ENCODE measurements around the gene BRMS1. TPM values are rescaled to one million over a fixed set of nuclear protein-coding genes. Genes with fewer than 3 reads are reported as not detected.
"Not testable (repeated sequence)": the region's sequence is repeated elsewhere in the genome, so short reads cannot be mapped to it uniquely, and the experiment has no call there.

Gene BRMS1
- total RNA-seq, 3 donors from 2014 or later: 35.9 to 47.6 (median 39.3) TPM

DNA sequence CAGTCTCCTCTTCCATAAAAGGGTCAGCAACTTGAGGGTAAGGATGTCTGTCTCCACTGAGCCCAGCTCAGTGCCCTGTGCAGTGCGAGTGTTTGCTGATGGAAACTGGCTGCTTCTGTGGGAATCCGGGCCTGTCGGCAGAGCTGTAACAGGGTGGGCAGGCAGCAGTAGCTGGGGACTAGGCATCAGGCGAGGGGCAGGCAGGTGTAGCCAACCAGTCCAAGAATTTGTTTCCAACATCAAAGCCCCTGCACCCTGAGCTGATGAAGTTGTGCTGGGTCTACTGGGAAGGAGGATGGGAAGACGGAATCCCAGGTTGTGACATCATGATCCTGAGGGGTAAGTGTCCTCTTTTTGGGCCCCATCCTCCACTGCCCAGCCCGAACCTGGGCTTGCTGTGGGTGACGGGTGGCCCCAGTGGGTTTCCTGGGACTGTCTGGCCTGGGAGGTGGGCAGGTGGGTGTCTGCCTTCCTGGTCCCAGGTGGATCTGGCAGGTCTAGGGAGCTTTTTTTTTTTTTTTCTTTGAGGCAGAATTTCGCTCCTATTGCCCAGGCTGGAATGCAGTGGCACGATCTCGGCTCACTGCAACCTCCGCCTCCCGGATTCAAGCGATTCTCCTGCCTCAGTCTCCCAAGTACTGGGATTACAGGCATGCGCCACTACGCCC is 15.6 kb upstream of the BRMS1 start:
- no peaks in the 10 kb centered on the region for H3K4me1 ChIP-seq (ENCODE audit: low read depth)
- H3K4me3 ChIP-seq: no peak overlapping the region
- intact Hi-C loops (cut with DNase I, micrococcal nuclease): no loop called here
- no peaks in the 10 kb centered on the region for H3K36me3 ChIP-seq (ENCODE audit: low read depth)
- peak in 1 of 3 donors; percentile 14 for DNase-seq
- no peak for ATAC-seq
- no peaks in the 10 kb centered on the region for H3K9me3 ChIP-seq
- TF ChIP-seq, protein P1, sequence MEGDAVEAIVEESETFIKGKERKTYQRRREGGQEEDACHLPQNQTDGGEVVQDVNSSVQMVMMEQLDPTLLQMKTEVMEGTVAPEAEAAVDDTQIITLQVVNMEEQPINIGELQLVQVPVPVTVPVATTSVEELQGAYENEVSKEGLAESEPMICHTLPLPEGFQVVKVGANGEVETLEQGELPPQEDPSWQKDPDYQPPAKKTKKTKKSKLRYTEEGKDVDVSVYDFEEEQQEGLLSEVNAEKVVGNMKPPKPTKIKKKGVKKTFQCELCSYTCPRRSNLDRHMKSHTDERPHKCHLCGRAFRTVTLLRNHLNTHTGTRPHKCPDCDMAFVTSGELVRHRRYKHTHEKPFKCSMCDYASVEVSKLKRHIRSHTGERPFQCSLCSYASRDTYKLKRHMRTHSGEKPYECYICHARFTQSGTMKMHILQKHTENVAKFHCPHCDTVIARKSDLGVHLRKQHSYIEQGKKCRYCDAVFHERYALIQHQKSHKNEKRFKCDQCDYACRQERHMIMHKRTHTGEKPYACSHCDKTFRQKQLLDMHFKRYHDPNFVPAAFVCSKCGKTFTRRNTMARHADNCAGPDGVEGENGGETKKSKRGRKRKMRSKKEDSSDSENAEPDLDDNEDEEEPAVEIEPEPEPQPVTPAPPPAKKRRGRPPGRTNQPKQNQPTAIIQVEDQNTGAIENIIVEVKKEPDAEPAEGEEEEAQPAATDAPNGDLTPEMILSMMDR (IDR thresholded peaks at IDR 0.05): no peak

GRCh38 chr11:66359662-66360087 is 14.8 kb upstream of the BRMS1 start:
- Histone ChIP-seq H3K4me1 (ENCODE audit: low read depth) (no peaks in the 10 kb centered on the region), H3K9me3 (no peaks in the 10 kb centered on the region), H3K4me3 (no peak overlapping the region), H3K36me3 (ENCODE audit: low read depth) (no peaks in the 10 kb centered on the region)
- ATAC-seq: no peak
- DNase-seq: peak in 1 of 3 donors; percentile 18
- intact Hi-C loops (cut with DNase I, micrococcal nuclease): no loop called here
- TF ChIP-seq, protein P1 (IDR thresholded peaks at IDR 0.05): no peak

DNA sequence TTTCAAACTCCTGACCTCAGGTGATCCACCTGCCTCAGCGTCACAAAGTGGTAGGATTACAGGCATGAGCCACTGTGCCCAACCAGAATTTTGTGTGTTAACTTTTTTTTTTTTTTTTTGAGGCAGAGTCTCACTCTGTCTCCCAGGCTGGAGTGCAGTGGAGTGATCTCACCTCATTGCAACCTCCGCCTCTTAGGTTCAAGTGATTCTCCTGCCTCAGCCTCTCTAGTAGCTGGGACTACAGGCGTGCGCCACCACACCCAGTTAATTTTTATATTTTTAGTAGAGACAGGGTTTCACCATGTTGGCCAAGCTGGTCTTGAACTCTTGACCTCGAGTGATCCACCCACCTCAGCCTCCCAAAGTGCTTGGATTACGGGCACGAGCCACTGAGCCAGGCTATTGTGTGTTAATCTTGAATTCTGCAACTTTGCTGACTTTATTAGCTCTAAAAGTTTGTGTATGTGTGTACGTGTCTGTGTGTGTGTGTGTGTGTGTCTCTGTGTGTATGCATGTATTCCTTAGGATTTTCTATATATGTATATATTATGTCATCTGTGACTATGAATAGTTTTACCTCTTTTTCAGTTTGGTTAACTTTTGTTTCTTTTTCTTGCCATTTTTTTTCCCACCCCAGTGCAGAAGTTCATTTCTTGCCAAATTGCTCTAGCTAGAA is 5.8 kb upstream of the BRMS1 start:
- not testable (repeated sequence) for H3K4me3 ChIP-seq, ATAC-seq
- H3K4me1 ChIP-seq (ENCODE audit: low read depth): peaks cover 35% of the 10 kb centered on the region

DNA sequence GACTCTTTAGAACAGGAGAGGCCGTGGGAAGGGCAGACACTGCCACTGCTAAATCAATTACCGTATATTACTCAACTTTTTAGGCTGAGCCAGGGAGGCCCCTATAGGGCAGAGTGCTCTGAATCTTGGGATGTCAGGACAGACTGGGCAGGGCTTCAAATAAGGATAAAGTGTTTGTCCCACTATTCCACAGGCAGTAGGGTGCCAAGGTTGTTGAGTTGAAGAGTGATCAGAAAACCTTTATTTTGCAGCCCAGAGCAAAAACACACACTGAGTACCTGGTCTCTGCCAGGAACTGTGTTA is 4.1 kb upstream of the BRMS1 start:
- ATAC-seq: no peak
- Histone ChIP-seq H3K4me1 (ENCODE audit: low read depth) (peaks cover 44% of the 10 kb centered on the region), H3K36me3 (ENCODE audit: low read depth) (no peaks in the 10 kb centered on the region), H3K9me3 (no peaks in the 10 kb centered on the region), H3K4me3 (no peak overlapping the region)
- intact Hi-C loops (cut with DNase I, micrococcal nuclease): no loop called here
- no peak for DNase-seq
- TF ChIP-seq, protein P1 (IDR thresholded peaks at IDR 0.05): no peak

More for the DNA sequence above, 5.8 kb upstream of the BRMS1 start:
- DNase-seq: peak; percentile 41 to 54 (median 51)
- H3K9me3 ChIP-seq; H3K36me3 ChIP-seq (ENCODE audit: low read depth); intact Hi-C loops (cut with DNase I, micrococcal nuclease): not testable (repeated sequence)

- DNase-seq (peak; percentile 77 to 91 (median 87)), ATAC-seq (peak; percentile 56)
- TF ChIP-seq, protein P1 (IDR thresholded peaks at IDR 0.05): no peak
- Histone ChIP-seq H3K36me3 (ENCODE audit: low read depth) (no peaks in the 10 kb centered on the region), H3K4me3 (peak within 1 kb of the TSS; percentile 62), H3K9me3 (no peaks in the 10 kb centered on the region), H3K4me1 (ENCODE audit: low read depth) (peaks cover 51% of the 10 kb centered on the region)
- intact Hi-C loops (cut with DNase I, micrococcal nuclease): no loop called here
Observed at GRCh38 chr11:66347425-66348276, 2.7 kb upstream of the BRMS1 start, which contains the start of gene B4GAT1. B4GAT1 (minus strand) TSS chr11:66347629; CDS start chr11:66347545, 84 bp downstream.
